HG02588 (cell line): Measurements from ENCODE around the gene IL5RA.

Experiments used
- ATAC-seq: cut with Tn5 transposase; IDR thresholded peaks from one replicate; pipeline ENCODE4 v1.9.1; 2021; ENCODE audit warnings: mild to moderate bottlenecking, moderate library complexity; ENCODE audit not compliant: unreplicated experiment

Gene IL5RA

DNA sequence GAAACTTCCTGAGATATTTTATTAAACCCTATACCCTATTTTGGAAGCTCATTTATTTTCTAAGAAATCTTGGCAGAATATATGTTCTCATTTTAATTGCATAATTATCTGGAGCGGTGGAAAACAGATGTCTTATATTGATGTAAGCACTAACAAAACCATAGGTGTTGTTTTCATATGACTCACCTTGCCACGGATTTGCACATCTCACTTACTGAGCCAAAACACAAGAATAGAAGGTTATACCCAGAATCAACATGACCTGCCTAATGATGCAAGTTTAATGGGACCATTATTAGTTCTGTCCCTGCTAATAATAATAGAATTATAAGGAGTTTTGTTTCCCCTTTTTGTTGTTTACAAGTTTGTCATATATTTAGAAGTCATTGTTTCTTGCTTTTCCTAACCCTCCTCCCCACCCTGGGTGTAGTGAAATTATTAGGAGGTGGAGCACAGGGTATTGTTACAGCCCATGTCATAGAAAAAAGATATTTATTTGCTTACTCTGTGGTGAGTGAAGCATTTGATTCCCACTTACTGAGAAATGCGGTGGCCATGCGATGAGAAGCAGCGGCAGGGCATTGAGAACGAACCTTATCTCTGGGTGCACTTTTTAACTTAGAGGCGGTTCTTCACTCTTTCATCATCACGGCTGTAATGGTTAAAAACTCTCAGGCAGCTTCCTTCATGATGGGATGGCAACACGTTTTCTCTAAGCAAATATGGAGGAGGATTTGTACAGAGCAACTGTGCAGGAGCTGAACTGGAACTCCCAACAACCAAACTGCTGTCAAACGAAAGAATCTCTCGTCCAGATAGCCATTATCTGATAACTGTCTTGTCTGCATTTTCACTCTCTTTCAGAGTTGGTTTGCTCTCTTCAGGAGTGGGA is 521 bp downstream of the IL5RA start:
- peak; percentile 78 for ATAC-seq

DNA sequence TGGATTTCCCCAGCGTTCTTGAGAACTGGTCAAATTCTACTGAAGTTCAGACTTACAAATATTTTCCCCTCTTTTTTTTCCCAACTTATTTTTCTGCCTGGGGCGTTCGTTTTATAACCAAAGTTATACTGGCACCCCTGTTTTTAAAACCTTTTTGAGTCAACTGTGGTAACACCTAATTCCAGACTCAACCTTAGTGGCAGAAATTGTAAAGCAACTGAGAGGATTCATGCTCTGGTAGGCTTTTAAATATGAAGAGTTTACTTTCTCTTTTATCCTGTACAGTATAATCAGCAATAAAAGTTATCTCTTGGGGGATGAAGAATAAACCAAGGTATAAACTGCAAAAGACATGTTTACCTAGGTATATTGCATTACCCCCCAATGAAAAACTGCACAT is 2.3 kb downstream of the IL5RA start:
- no peak for ATAC-seq

GRCh38 chr3:3107181-3107580 is 3.0 kb downstream of the IL5RA start:
- no peak for ATAC-seq

- no peak for ATAC-seq
Observed at GRCh38 chr3:3105815-3106214, 4.4 kb downstream of the IL5RA start.

DNA sequence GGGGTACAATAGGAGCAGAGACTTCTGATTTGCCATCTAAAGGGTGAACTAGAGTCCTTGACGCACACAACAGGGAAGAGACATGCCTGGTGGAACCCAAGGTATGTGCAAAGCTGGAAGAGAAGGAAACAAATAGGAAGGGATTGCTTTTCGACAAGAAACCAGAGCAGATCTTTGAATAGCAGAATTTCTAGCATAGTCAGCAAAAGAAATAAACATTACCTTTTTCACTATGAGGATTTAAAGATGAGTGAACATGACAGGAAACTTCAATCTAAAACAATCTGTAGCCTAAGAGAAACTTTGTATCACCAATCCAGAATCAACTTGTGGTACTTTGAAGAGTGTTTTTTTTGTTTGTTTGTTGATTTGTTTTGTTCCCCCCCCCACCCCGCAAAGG is 4.9 kb downstream of the IL5RA start:
- no peak for ATAC-seq

GRCh38 chr3:3102751-3103150 is 7.4 kb downstream of the IL5RA start:
- ATAC-seq, result no peak

DNA sequence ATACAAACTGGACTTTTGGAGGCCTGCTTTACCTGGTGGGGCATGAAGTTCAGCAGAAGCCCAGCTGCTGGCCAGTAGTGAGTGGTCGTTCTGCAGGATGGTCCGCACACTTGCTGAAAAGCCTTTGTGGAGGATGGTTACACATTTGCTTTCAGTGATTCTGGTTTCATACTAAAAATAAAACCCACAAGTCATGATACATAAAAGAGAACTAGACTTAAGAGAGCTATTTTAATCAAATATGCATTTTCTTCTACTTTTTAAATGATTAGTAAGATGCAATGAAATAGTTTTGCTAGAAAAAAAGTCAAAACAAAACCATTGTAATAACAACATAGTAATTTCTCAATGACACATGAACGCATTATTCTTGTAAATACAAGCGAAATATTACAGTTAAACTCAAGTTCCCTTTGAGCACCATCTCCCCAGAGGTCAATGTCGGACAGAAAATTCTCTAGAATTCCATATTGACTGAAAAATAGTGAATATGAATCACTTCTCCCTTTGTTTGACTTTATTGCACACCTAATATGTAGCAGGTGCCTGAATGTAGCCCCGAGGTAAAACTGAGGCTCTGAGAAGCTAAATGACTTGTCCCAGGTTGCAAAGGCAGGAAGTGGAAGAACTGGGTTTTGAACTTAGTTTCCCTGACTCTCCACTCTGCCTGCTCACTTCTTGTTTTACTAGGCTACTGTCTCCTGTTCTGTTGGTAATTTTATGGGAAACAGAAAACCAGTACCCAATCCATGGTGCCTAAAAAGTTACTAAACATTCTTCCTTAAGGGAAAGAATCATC is 8.3 kb downstream of the IL5RA start:
- ATAC-seq, result peak; percentile 49

DNA sequence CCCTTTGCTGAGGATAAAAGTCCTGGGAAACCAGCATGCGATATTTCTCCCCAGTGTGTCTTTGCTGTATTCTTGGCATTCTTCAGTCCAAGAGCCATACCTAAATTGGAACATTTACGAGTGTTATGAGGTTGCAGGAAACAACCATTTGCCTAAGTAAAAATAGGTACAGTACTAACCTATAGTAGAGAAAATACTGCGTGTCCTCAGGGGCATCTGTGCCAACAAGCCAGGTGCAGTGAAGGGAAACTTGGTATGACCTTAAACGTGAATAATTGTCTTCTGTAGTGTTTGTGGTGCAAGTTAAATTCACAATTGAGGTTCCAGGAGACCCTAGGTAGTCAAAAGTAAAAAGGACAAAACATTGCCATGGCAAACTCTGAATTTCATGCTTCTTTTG is 12.2 kb downstream of the IL5RA start:
- ATAC-seq, result peak; percentile 74

- peak; percentile 98 for ATAC-seq
Observed at GRCh38 chr3:3089017-3089416, 21.2 kb downstream of the IL5RA start.

DNA sequence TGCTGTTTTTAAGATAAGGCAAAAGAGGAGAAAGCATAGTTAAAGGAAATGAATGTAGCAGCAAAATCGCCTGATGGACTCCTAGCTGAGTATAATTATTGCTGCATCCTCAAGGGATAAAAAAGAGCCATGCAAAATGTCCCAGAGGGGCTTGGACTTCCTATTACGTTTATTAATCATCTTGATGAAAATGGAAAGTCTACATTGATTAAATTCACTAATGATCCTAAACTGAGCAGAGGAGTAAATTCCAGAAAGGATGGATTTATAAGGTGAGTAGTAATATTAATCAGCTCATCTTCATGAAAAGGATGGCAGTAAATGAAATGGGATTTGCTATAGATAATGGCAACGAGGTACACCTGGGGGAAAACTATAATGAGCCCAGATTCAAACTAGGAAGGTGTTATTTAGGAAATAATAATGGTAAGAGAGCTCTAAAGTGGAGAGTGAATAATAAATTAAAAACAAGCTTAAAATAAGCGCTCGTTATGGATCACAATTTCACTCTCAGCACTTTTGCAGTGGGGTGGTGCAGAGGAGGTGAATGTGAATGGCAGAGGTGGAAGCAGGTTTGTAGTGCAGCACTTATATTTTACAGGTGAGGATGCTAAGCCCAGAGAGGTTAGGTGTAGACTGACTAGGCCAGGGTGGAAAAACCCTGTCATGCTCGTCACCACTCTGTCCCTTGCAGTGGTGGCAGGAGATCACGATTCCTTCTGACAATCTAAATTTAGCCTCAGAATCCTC is 22.3 kb downstream of the IL5RA start:
- ATAC-seq, result no peak

- ATAC-seq, result no peak
Observed at GRCh38 chr3:3087279-3087678, 22.9 kb downstream of the IL5RA start.

GRCh38 chr3:3086239-3086638 is 23.9 kb downstream of the IL5RA start:
- no peak for ATAC-seq

DNA sequence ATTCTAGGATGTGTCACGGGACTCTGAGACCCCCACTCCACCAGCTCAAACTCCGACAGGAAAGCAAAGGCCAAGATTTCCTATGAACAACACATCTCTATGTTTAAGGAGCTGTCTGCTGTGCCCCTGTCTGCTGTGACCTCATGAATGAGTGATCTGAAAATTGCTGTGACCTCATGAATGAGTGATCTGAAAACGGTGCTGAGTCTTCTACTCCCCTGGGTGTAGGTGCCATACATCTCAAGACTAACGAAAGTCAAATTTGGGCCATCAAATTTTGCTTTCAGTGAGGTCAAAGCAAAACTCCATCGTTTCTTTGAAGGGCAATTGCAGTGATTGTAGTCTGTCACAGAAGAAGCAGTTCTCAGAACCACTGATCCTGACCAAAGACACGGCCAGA is 24.4 kb downstream of the IL5RA start:
- no peak for ATAC-seq

- ATAC-seq, result no peak
Observed at GRCh38 chr3:3084890-3085289, 25.3 kb downstream of the IL5RA start.

- ATAC-seq, result peak; percentile 86
Observed at GRCh38 chr3:3082234-3082924, 27.8 kb downstream of the IL5RA start.

DNA sequence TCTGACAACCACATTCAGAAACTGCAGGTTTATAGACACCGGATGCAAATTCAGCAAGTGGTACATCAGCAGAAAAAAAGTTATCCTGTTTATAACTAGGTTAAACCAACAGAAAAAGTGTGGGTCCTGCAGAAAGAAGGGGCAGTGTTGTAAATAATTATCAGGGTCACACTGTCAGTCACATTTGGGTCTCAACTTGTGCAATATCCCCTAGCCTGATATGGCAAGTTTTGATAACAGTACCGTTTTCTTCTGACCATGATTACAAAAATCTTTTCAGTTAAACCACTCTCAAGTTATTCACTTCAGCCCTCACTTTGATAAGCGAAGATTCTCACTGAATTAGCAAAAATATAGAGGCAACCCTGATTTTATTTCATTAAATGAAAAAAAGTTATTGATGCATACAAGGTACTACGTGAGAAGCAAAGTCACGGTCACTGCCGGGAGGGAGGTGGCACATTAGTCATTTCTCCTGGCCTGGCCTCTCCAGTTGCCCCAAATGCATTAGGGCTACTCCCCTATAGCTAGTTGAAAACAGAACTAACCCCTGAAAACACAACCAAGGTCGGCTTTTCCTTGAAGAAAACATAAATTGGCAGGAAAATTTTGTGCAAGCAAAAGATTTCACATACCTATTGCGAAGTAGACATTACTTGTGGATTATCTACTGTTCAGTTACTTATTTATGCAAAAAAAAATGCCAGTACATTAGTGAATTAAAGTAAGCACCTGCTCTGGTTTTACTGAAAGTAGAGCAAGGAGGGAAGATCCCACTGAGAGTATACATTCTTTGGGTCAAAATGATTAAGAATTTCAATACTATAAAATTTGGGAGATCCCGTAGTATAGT is 28.6 kb downstream of the IL5RA start:
- peak; percentile 48 for ATAC-seq

DNA sequence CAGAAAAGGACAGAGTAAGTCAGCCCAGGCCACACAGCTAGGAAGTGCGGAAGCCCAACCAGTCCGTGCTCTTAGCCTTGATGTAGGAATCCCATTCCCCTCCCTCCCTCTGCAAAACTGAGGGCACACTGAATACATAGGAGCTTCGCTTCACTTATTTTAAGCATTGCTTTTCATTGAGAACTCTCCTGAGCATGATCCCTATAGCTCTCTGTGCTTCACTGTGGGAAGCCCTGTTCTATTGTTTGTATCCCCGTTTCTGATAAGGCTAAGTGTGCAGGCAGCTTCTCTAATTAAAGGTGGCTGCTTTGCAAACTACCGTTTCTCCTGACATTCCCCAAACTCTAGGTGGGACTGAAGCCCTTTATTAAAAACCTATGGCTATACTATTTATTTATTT is 29.9 kb downstream of the IL5RA start:
- no peak for ATAC-seq

- ATAC-seq, result peak; percentile 81
Observed at GRCh38 chr3:3074551-3075257, 35.5 kb downstream of the IL5RA start.

DNA sequence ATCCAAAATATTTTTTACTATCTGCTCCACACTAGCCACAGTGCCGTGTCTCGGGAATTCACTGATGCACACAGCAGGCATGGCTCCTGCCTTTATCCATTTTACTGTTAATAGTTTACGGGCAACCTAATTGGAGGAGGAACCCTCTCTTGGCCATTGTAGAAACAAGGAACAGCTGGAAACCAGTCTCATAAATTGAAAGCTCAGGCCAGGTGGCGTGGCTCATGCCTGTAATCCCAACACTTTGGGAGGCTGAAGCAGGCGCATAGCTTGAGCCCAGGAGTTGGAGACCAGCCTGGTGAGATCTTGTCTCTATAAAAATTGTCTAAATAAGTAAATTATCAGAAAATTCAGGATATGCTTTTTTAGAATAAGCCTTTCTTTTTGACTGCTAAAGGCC is 39.0 kb downstream of the IL5RA start:
- no peak for ATAC-seq
